SU-DHL-6 (cell line): ENCODE measurements around the gene GRID1.

ENCODE experiments used
- H2AFZ ChIP-seq: fragments of 200-600 bp; sonication (generic); 2 replicates; pipeline ENCODE4 v1.6.1; 2014; ENCODE audit warnings: low read depth, mild to moderate bottlenecking, moderate library complexity, mixed read lengths, antibody characterized with exemption, low read length; ENCODE audit not compliant: severe bottlenecking
- H3F3A ChIP-seq: fragments of 200-600 bp; shearing (Covaris generic); 2 replicates; pipeline ENCODE4 v1.6.0; 2016; ENCODE audit warnings: antibody characterized with exemption, mild to moderate bottlenecking; ENCODE audit not compliant: insufficient read depth
- H3K27ac ChIP-seq: fragments of 200-600 bp; sonication (generic); 2 replicates; pipeline ENCODE4 v1.5.1; 2016; ENCODE audit warnings: low read depth, mild to moderate bottlenecking, low read length, moderate library complexity, mixed read lengths
- H3K27me3 ChIP-seq: fragments of 200-600 bp; sonication (generic), shearing (Covaris generic); 2 replicates; pipeline ENCODE4 v1.6.0; 2014; ENCODE audit warnings: mild to moderate bottlenecking, low read length
- H3K36me3 ChIP-seq: fragments of 200-600 bp; sonication (generic); 2 replicates; pipeline ENCODE4 v1.6.1; 2014; ENCODE audit warnings: mild to moderate bottlenecking, low read length, mixed read lengths
- H3K4me2 ChIP-seq: fragments of 300-600, 200-600 bp; shearing (Covaris generic), sonication (generic); 2 replicates; pipeline ENCODE4 v1.6.0; 2014; ENCODE audit warnings: low read length, low read depth, mild to moderate bottlenecking; ENCODE audit not compliant: poor library complexity, severe bottlenecking
- H3K4me3 ChIP-seq: fragments of 200-600 bp; sonication (generic); 2 replicates; pipeline ENCODE4 v1.5.1; 2014; ENCODE audit warnings: antibody characterized with exemption, low read length, mild to moderate bottlenecking, mixed read lengths; ENCODE audit not compliant: insufficient read depth, poor library complexity, severe bottlenecking
- H3K79me2 ChIP-seq: fragments of 200-600 bp; sonication (generic); 2 replicates; pipeline ENCODE4 v1.6.1; 2014; ENCODE audit warnings: mild to moderate bottlenecking, low read length, moderate library complexity; ENCODE audit not compliant: insufficient read depth
- H3K9ac ChIP-seq: fragments of 200-600 bp; sonication (generic); 2 replicates; pipeline ENCODE4 v1.7.0; 2014; ENCODE audit warnings: mild to moderate bottlenecking, low read length
- H3K9me2 ChIP-seq: fragments of 200-600 bp; sonication (generic); replicated peaks from 2 replicates; pipeline ENCODE4 v1.6.1; 2014; ENCODE audit warnings: low read length; ENCODE audit not compliant: insufficient read depth
- H3K9me3 ChIP-seq: fragments of 200-600 bp; sonication (generic); 2 replicates; pipeline ENCODE4 v1.6.1; 2014; ENCODE audit warnings: low read length, mixed read lengths; ENCODE audit not compliant: insufficient read depth
- H4K20me1 ChIP-seq: fragments of 200-600 bp; sonication (generic); 2 replicates; pipeline ENCODE4 v1.6.1; 2014; ENCODE audit warnings: low read depth, mild to moderate bottlenecking, antibody characterized with exemption, low read length, moderate library complexity, mixed read lengths
- EZH2phosphoT487 ChIP-seq: fragments of 200-600 bp; sonication (generic), shearing (Covaris generic); conservative IDR thresholded peaks from 2 replicates; pipeline ENCODE4 v1.6.1; 2018; ENCODE audit warnings: mild to moderate bottlenecking, antibody characterized with exemption, low read length, moderate library complexity, mixed read lengths
- TF ChIP-seq, protein P1 (sequence below): fragments of 200-600 bp; sonication (generic); IDR thresholded peaks from one replicate; pipeline ENCODE4 v1.5.1; 2017; ENCODE audit warnings: antibody characterized with exemption, mild to moderate bottlenecking, low read length, moderate library complexity; ENCODE audit not compliant: insufficient read depth, poor library complexity, severe bottlenecking

Gene GRID1

DNA sequence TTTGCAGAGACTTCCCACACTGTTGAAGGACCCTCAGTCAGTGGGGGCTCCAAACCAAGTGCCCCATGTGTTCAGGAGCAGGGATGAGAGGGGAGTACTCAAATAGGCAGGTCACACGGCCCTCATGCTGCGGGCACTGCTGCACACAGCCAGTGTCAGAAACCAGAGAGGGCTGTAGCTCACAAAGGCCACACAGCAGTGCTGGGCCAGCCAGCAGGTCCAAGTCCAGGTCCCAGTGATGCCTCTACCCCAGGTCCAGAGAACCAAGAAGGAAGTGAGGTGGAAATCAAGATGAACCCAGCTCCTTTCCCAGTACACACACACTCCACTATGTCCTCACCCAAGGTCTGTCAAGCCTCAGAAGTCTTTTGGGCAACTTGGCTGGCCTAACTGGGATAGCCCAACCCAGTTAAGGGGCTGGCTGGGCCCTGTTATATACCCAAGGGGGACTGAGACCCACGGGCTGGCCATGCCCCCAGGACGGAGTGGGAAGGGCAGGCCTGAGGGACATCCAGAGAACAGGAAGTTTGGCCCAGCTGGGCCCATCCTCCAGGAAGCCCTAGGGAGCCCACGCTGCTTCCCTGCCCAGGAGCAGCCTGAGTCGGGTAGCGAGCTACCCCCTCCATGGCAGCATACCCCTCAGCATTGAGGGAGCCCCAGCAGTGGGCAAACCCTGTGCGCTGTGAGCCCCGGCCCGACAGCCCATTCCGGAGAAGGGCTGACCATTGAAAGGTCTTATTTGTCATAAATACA, 24.3 kb downstream of the GRID1 start:
- Histone ChIP-seq H3K9ac (no peak overlapping the region), H3K27ac (no peak overlapping the region), H2AFZ (no peak overlapping the region), H3F3A (no peaks in the 10 kb centered on the region), H3K79me2 (no peaks in the 10 kb centered on the region), H3K4me3 (no peak overlapping the region), H3K27me3 (no peaks in the 10 kb centered on the region), H3K36me3 (no peaks in the 10 kb centered on the region), H4K20me1 (no peaks in the 10 kb centered on the region), H3K9me2 (no peaks in the 10 kb centered on the region), H3K4me2 (no peak overlapping the region), H3K9me3 (no peaks in the 10 kb centered on the region)
- TF ChIP-seq EZH2phosphoT487: no peak
- TF ChIP-seq, protein P1, sequence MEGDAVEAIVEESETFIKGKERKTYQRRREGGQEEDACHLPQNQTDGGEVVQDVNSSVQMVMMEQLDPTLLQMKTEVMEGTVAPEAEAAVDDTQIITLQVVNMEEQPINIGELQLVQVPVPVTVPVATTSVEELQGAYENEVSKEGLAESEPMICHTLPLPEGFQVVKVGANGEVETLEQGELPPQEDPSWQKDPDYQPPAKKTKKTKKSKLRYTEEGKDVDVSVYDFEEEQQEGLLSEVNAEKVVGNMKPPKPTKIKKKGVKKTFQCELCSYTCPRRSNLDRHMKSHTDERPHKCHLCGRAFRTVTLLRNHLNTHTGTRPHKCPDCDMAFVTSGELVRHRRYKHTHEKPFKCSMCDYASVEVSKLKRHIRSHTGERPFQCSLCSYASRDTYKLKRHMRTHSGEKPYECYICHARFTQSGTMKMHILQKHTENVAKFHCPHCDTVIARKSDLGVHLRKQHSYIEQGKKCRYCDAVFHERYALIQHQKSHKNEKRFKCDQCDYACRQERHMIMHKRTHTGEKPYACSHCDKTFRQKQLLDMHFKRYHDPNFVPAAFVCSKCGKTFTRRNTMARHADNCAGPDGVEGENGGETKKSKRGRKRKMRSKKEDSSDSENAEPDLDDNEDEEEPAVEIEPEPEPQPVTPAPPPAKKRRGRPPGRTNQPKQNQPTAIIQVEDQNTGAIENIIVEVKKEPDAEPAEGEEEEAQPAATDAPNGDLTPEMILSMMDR: no peak

DNA sequence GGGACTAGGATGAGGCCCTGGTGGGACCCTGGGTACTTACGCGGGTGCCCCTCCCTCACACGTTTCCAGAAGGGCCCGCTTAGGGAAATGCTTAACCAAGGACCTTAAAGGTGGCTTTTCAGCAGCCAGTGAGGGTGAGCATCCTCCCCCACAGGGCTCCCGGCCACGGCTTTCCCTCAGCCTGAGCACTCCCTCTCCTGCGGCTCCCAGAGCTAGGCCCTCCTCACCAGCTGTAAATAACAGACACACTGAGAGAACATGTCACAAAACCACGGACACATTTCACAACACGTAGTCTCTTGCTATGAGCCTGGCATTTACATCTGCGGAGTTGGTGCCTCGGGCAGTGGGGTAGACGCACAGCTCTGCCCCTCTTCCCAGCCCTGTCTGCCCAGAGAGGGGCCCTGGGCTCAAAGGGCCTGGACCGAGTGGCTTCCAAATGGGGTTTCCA, 25.2 kb downstream of the GRID1 start:
- H3K9ac ChIP-seq: no peak overlapping the region
- TF ChIP-seq, protein P1: no peak
- no peak for TF ChIP-seq EZH2phosphoT487
- H3K27me3 ChIP-seq: no peaks in the 10 kb centered on the region
- H3K79me2 ChIP-seq: no peaks in the 10 kb centered on the region
- no peaks in the 10 kb centered on the region for H3F3A ChIP-seq
- no peak overlapping the region for H3K4me2 ChIP-seq
- no peak overlapping the region for H3K4me3 ChIP-seq
- no peak overlapping the region for H2AFZ ChIP-seq
- H4K20me1 ChIP-seq: no peaks in the 10 kb centered on the region
- H3K36me3 ChIP-seq: no peaks in the 10 kb centered on the region
- no peak overlapping the region for H3K27ac ChIP-seq
- H3K9me2 ChIP-seq: no peaks in the 10 kb centered on the region
- H3K9me3 ChIP-seq: no peaks in the 10 kb centered on the region

DNA sequence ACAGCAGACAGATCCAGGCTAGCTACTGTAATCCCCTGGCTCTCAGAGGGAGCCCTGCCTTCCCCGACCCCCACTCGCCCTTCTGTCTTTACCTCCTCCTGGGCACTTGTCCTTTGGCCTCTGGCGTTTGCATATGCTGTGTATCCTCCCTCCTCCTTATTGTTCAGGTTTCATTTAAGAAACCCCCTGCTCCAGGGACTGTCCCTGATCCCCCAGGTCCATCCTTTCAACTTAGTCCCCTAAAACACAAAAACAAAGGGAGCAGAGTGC, 25.7 kb downstream of the GRID1 start:
- no peak overlapping the region for H3K4me3 ChIP-seq
- H3K9ac ChIP-seq: no peak overlapping the region
- no peaks in the 10 kb centered on the region for H3K36me3 ChIP-seq
- no peaks in the 10 kb centered on the region for H3F3A ChIP-seq
- H2AFZ ChIP-seq: no peak overlapping the region
- H3K9me2 ChIP-seq: no peaks in the 10 kb centered on the region
- no peak overlapping the region for H3K4me2 ChIP-seq
- TF ChIP-seq, protein P1: no peak
- no peak for TF ChIP-seq EZH2phosphoT487
- no peaks in the 10 kb centered on the region for H3K27me3 ChIP-seq
- no peak overlapping the region for H3K27ac ChIP-seq
- no peaks in the 10 kb centered on the region for H4K20me1 ChIP-seq
- no peaks in the 10 kb centered on the region for H3K9me3 ChIP-seq
- no peaks in the 10 kb centered on the region for H3K79me2 ChIP-seq
